ENCODE data around the gene SURF1. TPM values are rescaled to one million over a fixed set of nuclear protein-coding genes. Genes with fewer than 3 reads are reported as not detected.

Gene SURF1
- total and polyA plus RNA-seq, 10 of the 15 experiments (the other 5 are each of a cell fraction or from before 2014, with no cell fraction given): 17.9 to 46.4 (median 29.6) TPM

- TF ChIP-seq ZBTB4 (CRISPR knock-in tag; IDR thresholded peaks at IDR 0.05): no peak
- TF ChIP-seq, protein P1, sequence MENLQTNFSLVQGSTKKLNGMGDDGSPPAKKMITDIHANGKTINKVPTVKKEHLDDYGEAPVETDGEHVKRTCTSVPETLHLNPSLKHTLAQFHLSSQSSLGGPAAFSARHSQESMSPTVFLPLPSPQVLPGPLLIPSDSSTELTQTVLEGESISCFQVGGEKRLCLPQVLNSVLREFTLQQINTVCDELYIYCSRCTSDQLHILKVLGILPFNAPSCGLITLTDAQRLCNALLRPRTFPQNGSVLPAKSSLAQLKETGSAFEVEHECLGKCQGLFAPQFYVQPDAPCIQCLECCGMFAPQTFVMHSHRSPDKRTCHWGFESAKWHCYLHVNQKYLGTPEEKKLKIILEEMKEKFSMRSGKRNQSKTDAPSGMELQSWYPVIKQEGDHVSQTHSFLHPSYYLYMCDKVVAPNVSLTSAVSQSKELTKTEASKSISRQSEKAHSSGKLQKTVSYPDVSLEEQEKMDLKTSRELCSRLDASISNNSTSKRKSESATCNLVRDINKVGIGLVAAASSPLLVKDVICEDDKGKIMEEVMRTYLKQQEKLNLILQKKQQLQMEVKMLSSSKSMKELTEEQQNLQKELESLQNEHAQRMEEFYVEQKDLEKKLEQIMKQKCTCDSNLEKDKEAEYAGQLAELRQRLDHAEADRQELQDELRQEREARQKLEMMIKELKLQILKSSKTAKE (IDR thresholded peaks at IDR 0.05; ENCODE audit: low read depth, poor library complexity, severe bottlenecking): no peak
- TF ChIP-seq BCL11A (IDR thresholded peaks at IDR 0.05; ENCODE audit: low read depth, low read length): no peak
- TF ChIP-seq BRCA1 (IDR thresholded peaks at IDR 0.05; ENCODE audit: low read depth, low read length): no peak
- no peak for TF ChIP-seq ZBTB33 (IDR thresholded peaks at IDR 0.05)
- TF ChIP-seq, protein P2, sequence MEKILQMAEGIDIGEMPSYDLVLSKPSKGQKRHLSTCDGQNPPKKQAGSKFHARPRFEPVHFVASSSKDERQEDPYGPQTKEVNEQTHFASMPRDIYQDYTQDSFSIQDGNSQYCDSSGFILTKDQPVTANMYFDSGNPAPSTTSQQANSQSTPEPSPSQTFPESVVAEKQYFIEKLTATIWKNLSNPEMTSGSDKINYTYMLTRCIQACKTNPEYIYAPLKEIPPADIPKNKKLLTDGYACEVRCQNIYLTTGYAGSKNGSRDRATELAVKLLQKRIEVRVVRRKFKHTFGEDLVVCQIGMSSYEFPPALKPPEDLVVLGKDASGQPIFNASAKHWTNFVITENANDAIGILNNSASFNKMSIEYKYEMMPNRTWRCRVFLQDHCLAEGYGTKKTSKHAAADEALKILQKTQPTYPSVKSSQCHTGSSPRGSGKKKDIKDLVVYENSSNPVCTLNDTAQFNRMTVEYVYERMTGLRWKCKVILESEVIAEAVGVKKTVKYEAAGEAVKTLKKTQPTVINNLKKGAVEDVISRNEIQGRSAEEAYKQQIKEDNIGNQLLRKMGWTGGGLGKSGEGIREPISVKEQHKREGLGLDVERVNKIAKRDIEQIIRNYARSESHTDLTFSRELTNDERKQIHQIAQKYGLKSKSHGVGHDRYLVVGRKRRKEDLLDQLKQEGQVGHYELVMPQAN (conservative IDR thresholded peaks at IDR 0.05): no peak
- no peak for TF ChIP-seq ZZZ3 (IDR thresholded peaks at IDR 0.05; ENCODE audit: control insufficient read depth, insufficient read length, low read depth)
- no peak for TF ChIP-seq SRF (IDR thresholded peaks at IDR 0.05; ENCODE audit: low read depth in 2 of 2, low read length in 2 of 2)
Observed at GRCh38 chr9:133382507-133383141, 26.3 kb upstream of the SURF1 start (continued).
